Thymus (tissue), 11 donors: Measurements from ENCODE around the gene CCDC188. TPM values are rescaled to one million over a fixed set of nuclear protein-coding genes. Genes with fewer than 3 reads are reported as not detected.

ENCODE experiments used
- DNase-seq, 9 donors: peaks; one replicate each; pipeline ENCODE4 v3.0.0-alpha.2; 2013; ENCODE audit warnings: low spot score in 9 of 9, low read depth in 6 of 9, missing footprints in 1 of 9
- H3K27ac ChIP-seq, 2 donors: one replicate each; pipeline ENCODE4 v1.5.1; 2013; ENCODE audit warnings: control low read depth in 1 of 2, low read depth in 1 of 2, low read length in 1 of 2, mild to moderate bottlenecking in 1 of 2, moderate library complexity in 1 of 2
- H3K27me3 ChIP-seq, 2 donors: one replicate each; pipeline ENCODE4 v1.5.1; 2013; ENCODE audit warnings: low read length in 1 of 2; ENCODE audit not compliant: control insufficient read depth in 2 of 2, insufficient read depth in 1 of 2
- H3K36me3 ChIP-seq, 2 donors: one replicate each; pipeline ENCODE4 v1.5.1; 2013; ENCODE audit warnings: low read length in 1 of 2, mild to moderate bottlenecking in 1 of 2, moderate library complexity in 1 of 2; ENCODE audit not compliant: control insufficient read depth in 2 of 2, insufficient read depth in 2 of 2
- H3K4me1 ChIP-seq, 2 donors: one replicate each; pipeline ENCODE4 v1.5.1; 2013; ENCODE audit warnings: low read length in 2 of 2; ENCODE audit not compliant: control insufficient read depth in 2 of 2, insufficient read depth in 2 of 2
- H3K4me3 ChIP-seq, 2 donors: one replicate each; pipeline ENCODE4 v1.5.1; 2013; ENCODE audit warnings: low read length in 2 of 2, control low read depth in 1 of 2, mild to moderate bottlenecking in 1 of 2
- H3K9me3 ChIP-seq, 2 donors: one replicate each; pipeline ENCODE4 v1.5.1; 2013; ENCODE audit warnings: low read length in 1 of 2, mild to moderate bottlenecking in 1 of 2; ENCODE audit not compliant: control insufficient read depth in 2 of 2, insufficient read depth in 1 of 2
- WGBS: extraction: QIAGEN DNeasy Blood & Tissue Kit; methylation state at CpG from one replicate; pipeline ENCODE4 v1.1.7; 2013; 5-methylcytosine and 5-hydroxymethylcytosine counted together
- polyA plus RNA-seq: library from polyadenylated mRNA; stranded (reverse); fragments of 200-250 nt; gene quantifications from one replicate; pipeline ENCODE4 v1.2.3, GENCODE V29; 2013
- total RNA-seq: library from RNA; stranded (reverse); fragments of 120-200 nt; gene quantifications from one replicate; pipeline ENCODE4 v1.2.4, GENCODE V29; 2013
- donor health status: healthy.

Gene CCDC188
- total and polyA plus RNA-seq, 2 donors = 0.09 to 0.84 TPM

DNA sequence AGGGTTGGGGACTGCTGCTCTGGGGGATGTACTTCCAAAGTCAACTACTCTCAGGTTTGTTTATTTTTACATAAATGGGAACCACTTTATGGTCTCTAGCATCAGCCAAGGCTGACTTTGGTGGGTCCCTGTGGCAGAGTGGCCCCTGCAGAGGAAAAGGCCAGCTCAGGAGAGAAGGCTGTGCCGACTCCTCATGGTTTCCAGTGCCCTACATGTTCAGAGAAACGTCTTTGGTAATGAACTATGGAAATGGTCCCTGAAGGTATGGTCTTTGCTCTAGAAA, 22.3 kb downstream of the CCDC188 start:
- WGBS = 85% methylated on average over 2 of the region's 2 CpGs
- peaks cover 20 to 39% of the 10 kb centered on the region in 2 donors for H3K4me1 ChIP-seq
- no peak overlapping the region for H3K4me3 ChIP-seq
- H3K27ac ChIP-seq = peak overlapping the region in 1 of 2 donors; percentile 88
- DNase-seq = no peak
- peaks cover 36 to 48% of the 10 kb centered on the region in 2 donors for H3K36me3 ChIP-seq
- no peaks in the 10 kb centered on the region for H3K9me3 ChIP-seq
- H3K27me3 ChIP-seq = no peaks in the 10 kb centered on the region

DNA sequence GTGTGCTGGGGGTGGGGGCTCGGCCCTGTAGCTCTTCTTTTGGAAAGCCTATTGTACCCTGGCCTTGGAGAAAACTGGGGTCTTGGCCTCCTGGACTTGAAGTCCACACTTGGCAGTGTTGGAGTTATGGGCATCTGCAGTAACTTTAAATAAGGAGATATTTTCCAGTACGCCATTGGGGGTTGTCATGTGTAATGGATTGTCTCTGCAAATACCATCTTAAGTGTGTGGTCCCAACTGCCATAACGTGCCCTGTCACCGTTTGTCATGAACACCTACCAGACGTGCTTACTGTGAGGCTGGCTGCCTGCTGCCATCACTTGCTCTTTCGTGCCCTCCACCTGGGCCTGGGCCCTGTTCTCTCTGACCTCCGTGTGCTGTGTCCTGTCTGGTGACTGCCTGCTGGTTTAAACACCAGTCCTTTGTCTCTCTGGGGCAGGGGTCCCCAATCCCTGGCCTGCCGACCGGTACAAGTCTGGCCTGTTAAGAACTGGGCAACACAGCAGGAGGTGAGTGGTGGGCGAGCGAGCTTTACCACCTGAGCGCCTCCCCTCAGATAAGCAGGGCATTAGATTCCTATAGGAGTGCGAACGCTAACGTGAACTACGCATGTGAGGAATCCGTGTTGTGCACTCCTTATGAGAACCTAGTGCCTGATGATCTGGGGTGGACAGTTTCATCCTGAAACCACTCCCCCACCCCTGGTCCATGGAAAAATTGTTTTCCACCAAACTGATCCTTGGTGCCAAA, 22.8 kb downstream of the CCDC188 start:
- H3K27me3 ChIP-seq = no peaks in the 10 kb centered on the region
- 97% methylated on average over 17 of the region's 17 CpGs for WGBS
- H3K9me3 ChIP-seq = no peaks in the 10 kb centered on the region
- H3K27ac ChIP-seq = peak overlapping the region in 1 of 2 donors; percentile 88
- DNase-seq = no peak
- H3K4me3 ChIP-seq = no peak overlapping the region
- H3K4me1 ChIP-seq = peaks cover 18 to 39% of the 10 kb centered on the region in 2 donors
- H3K36me3 ChIP-seq = peaks cover 40 to 51% of the 10 kb centered on the region in 2 donors

- no peak for DNase-seq
- peaks cover 46 to 52% of the 10 kb centered on the region in 2 donors for H3K36me3 ChIP-seq
- WGBS = 95% methylated on average over 15 of the region's 15 CpGs
These were observed 23.5 kb downstream of the CCDC188 start for GRCh38 chr22:20127318-20127868.

GRCh38 chr22:20126284-20127029, 24.4 kb downstream of the CCDC188 start:
- DNase-seq = no peak
- no peak overlapping the region for H3K27ac ChIP-seq
- H3K36me3 ChIP-seq = peaks cover 55 to 61% of the 10 kb centered on the region in 2 donors
- no peaks in the 10 kb centered on the region for H3K9me3 ChIP-seq
- peaks cover 10 to 29% of the 10 kb centered on the region in 2 donors for H3K4me1 ChIP-seq
- H3K4me3 ChIP-seq = no peak overlapping the region
- WGBS = 92% methylated on average over 19 of the region's 19 CpGs
- no peaks in the 10 kb centered on the region for H3K27me3 ChIP-seq

More at GRCh38 chr22:20127318-20127868, 23.5 kb downstream of the CCDC188 start:
- Histone ChIP-seq H3K27ac (no peak overlapping the region), H3K4me3 (no peak overlapping the region), H3K4me1 (peaks cover 13 to 33% of the 10 kb centered on the region in 2 donors), H3K9me3 (no peaks in the 10 kb centered on the region), H3K27me3 (no peaks in the 10 kb centered on the region)

DNA sequence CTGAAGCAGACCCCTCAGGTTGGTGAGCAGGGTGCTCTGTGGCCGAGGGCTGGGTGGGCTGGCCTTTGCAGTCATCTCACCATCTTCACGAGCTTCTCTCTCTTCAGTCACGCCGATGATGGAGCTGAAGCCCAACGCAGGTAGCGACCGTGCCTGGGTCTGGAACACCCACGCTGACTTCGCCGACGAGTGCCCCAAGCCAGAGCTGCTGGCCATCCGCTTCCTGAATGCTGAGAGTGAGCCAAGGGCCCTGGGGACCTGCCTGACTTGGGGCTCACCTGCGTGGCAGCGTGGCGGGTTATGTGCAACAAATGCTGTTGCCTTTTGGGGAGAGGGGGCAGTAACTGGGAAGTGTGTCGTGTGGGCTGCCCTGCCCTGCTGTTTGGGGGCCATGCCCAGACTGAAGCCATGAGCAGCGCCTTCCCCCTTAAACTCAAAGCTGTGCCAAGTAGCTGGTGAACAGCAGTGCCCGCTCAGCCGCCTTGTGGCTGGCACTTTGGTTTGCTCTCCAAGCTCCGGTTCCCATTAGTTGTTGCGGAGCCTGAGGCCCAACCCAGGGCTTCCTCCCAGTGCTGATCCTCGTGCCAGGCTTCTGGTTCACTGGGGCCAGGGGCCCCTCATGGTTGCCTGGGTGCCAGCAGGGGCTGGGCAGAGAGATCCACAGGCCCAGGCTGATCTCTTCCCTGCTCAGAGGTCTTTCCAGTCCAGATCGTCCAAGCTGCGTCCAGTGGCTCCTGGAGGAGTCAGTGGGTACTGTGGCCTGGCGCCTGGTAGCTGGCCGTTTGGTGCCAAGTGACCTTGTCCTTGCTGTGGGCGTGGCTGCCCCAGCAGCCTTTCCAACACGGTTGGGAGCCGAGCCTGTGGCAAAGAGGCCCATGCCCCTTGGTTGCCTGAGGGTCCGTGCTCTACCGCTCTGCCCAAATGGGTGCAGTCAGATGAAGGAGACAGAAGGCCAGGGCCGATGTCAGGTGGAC, 25.4 kb downstream of the CCDC188 start:
- no peak for DNase-seq
- H3K4me1 ChIP-seq = peaks cover 8 to 26% of the 10 kb centered on the region in 2 donors
- H3K36me3 ChIP-seq = peaks cover 62 to 69% of the 10 kb centered on the region in 2 donors
- no peak overlapping the region for H3K4me3 ChIP-seq
- H3K9me3 ChIP-seq = no peaks in the 10 kb centered on the region
- no peaks in the 10 kb centered on the region for H3K27me3 ChIP-seq
- H3K27ac ChIP-seq = no peak overlapping the region
- WGBS = 98% methylated on average over 32 of the region's 32 CpGs

- H3K27me3 ChIP-seq = no peaks in the 10 kb centered on the region
- DNase-seq = no peak
- H3K4me1 ChIP-seq = peaks cover 5 to 23% of the 10 kb centered on the region in 2 donors
- H3K4me3 ChIP-seq = no peak overlapping the region
- H3K9me3 ChIP-seq = no peaks in the 10 kb centered on the region
- 98% methylated on average over 11 of the region's 11 CpGs for WGBS
- H3K27ac ChIP-seq = no peak overlapping the region
- peaks cover 74 to 82% of the 10 kb centered on the region in 2 donors for H3K36me3 ChIP-seq
These were observed 26.6 kb downstream of the CCDC188 start for GRCh38 chr22:20124083-20124787.

DNA sequence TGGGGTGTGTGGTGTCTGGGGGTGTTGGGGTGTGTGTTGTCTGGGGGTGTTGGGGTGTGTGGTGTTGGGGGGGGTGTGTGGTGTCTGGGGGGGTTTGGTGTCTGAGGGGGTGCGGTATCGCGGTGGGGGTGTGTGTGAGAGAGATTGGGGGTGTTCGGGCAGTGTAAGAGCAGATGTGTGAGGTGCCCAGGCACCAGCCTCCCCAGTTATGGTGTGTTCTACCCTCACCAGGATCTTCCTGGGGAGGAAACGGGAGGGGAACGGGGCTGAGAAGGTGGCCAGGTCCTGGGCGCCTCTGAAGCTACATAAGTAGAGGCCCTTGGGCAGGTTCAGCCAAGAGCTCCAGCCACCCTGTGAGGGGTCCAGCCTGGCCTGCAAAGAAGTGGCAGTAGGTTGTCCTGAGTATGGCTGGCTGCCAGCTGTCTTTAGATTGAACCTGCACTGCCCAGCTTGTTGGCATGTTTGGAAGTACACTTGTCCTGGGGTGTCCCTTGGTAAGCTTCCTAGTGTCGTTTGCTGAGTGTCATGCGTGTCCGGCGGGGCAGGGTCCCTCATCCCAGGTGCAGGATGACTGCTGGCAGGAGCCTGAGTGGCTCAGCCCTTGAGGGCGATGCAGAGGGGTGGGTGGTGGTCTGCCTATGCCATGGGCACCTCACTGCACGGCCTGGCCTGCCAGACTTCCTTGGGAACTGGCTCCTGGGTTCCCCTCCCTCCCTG, 27.3 kb downstream of the CCDC188 start:
- Histone ChIP-seq H3K4me1 (peaks cover 1 to 23% of the 10 kb centered on the region in 2 donors), H3K27me3 (no peaks in the 10 kb centered on the region), H3K27ac (no peak overlapping the region), H3K4me3 (no peak overlapping the region), H3K36me3 (peaks cover 77 to 88% of the 10 kb centered on the region in 2 donors), H3K9me3 (no peaks in the 10 kb centered on the region)
- DNase-seq = no peak
- WGBS = 95% methylated on average over 13 of the region's 13 CpGs
